ENCODE data around the gene C1QTNF3. TPM values are rescaled to one million over a fixed set of nuclear protein-coding genes. Genes with fewer than 3 reads are reported as not detected.

Gene C1QTNF3
- polyA plus RNA-seq, 1 donor, result 71.9 TPM

GRCh38 chr5:34001241-34001841 is 41.7 kb downstream of the C1QTNF3 start:
- DNase-seq, result peak; percentile 51

DNA sequence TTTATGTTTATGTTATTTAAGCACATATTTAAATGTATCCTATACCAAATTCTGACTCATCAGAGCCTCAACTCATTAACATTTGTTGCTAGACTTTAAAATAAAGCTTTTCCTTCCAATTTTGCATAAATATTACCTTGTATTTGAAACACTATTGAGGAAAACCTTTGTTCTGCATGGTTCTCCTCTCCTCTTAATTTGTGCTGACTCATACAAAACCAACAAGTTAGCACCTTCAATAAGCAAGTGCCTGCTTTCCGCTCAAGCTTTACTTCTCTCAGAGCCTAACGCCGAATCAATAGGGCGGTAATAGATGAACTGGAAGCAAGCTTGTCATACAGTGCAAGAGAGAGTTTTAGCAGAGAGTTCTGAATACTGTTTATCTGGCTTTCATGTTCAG is 43.0 kb downstream of the C1QTNF3 start:
- DNase-seq, result no peak

DNA sequence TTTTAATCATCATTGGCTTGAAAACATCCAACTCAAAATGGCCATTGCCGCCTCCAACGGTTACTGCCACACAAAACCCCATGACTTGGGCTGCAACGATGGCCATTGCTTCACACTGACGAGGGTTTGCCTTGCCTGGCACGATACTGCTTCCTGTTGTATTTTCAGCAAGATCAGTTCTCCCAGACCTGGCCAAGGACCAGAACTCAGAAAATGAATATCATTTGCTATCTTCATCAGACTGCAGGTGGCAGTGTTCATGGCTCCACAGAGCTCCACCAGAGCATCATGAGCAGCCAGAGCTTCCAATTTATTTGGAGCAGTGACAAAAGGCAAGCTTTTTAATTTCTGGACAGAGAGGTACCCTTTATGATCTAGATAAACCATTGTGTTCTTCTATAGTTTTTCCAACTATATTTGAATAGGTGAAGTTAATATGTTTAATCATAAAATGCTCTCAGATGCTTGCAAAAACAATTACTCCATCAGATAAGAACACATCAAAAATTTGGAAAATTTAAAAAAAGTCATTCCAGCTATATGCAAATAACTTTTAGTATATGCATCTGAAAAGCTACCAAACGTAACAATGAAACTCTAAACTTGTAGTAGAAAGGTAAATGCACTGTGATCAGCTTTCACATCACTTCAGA is 45.6 kb downstream of the C1QTNF3 start:
- peak; percentile 53 for DNase-seq

GRCh38 chr5:33995865-33996264 is 47.1 kb downstream of the C1QTNF3 start:
- DNase-seq, result no peak

GRCh38 chr5:33994845-33995244 is 48.2 kb downstream of the C1QTNF3 start:
- no peak for DNase-seq

DNA sequence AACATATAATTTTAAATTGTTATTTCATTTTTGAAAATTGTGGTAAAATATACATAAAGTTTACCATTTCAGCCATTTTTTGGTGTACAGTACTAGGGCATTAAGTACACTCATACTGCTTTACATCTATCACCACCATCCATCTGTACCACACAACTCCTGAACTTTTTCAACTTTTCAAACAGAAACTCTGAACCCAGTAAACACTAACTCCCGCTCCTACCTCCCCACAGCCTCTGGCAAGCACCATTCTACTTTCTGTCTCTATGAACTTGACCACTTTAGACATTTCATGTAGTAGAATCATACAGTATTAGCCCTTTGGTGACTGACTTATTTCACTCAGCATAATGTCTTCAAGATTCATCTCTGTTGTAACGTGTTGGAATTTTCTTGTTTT is 50.1 kb downstream of the C1QTNF3 start:
- DNase-seq, result no peak

DNA sequence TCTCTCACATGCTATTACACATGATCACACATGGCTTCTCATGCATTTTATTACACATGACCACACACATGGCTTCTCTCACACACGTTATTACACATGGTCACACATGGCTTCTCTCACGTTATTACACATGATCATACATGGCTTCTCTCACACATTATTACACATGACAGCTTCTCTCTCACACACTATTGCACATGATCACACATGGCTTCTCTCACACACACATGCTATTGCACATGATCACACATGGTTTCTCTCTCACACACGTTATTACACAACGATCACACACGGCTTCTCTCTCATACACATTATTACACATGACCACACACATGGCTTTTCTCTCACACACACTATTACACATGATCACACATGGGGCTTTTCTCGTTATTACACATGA is 57.6 kb downstream of the C1QTNF3 start:
- no peak for DNase-seq

GRCh38 chr5:33984671-33985124 is 58.3 kb downstream of the C1QTNF3 start, which contains the start of gene SLC45A2:
Gene SLC45A2, minus strand, starts transcription at chr5:33984693. Its CDS starts 110 bp downstream, at chr5:33984583.
- no peak for DNase-seq

DNA sequence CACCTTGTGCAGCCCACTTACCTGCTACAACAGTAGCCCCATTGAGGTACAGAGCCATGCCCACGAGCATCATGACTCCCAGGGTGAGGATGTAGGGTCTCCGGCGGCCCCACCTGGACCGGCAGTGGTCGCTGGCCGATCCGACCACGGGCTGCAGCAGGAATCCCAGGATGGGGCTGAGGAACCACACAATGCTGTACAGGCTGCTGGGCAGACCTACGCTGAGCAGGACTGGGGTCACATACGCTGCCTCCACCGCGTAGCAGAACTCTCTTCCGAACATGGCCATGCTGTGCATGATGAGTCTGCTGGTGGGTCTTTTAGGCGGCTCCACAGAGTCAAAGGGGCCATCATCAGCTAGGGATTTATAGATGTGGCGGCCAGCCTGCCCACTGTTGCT is 58.8 kb downstream of the C1QTNF3 start:
- no peak for DNase-seq

GRCh38 chr5:33981408-33982162 is 61.4 kb downstream of the C1QTNF3 start:
- DNase-seq, result no peak

DNA sequence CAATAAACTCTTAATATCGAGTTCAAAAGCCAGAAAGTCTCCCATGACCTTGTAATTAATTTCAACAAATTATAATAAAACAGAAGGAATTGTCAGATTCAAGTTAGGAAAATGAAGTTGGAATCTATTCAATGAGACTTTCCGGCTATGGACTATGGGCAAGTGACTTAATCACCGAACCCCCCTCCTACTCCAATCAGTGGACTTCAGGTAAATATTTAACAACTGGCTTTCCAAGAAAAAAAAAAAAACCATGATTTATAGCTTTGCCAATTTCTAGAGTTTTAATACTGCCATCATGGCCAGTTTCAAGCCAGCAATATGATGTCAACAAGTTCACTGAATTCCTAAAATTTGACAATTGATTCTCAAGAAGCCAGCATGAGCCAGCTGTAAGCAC is 63.0 kb downstream of the C1QTNF3 start:
- DNase-seq, result no peak

DNA sequence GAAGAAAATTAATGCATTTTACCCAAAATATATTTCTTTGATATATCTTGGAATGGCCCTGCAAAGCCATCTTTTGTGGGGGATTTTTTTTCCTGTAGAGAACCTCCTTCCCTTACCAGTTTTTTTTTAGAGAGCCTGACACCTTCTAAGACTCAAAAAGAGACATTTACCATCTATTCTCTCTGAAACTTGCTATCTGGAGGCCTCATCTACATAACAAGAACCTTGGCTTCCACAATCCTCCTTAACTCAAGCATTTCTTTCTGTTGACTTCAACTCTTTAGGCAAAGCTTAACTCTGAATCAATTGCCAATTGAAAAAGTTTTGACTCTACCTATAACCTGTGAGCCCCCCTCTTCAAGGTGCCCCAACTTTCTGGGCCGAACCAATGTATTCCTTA is 64.7 kb downstream of the C1QTNF3 start:
- no peak for DNase-seq

DNA sequence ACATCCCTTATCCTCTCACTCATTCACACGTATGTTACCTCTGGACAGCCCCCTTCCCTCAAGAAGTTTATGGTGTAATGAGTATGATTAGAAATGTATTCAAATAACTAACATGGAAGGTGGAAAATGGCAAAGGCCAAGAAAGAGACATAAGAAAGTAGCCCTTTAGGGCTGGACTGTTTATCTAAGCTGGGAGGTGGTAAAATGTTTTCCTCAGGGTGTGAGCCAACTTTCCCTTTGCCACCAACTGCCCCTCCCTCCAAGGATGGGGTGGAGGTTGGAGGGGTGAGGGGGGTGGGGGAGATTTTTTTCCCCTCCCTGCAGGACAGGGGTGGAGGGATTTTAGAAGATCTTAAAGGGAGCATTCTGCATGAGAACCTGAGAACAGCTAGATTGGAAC is 66.7 kb downstream of the C1QTNF3 start:
- no peak for DNase-seq

- DNase-seq, result peak; percentile 6
Observed at GRCh38 chr5:33975852-33976251, 67.2 kb downstream of the C1QTNF3 start.

GRCh38 chr5:33973271-33973670 is 69.7 kb downstream of the C1QTNF3 start:
- DNase-seq, result no peak

- DNase-seq, result peak; percentile 35
Observed at GRCh38 chr5:33969572-33970452, 73.2 kb downstream of the C1QTNF3 start.

DNA sequence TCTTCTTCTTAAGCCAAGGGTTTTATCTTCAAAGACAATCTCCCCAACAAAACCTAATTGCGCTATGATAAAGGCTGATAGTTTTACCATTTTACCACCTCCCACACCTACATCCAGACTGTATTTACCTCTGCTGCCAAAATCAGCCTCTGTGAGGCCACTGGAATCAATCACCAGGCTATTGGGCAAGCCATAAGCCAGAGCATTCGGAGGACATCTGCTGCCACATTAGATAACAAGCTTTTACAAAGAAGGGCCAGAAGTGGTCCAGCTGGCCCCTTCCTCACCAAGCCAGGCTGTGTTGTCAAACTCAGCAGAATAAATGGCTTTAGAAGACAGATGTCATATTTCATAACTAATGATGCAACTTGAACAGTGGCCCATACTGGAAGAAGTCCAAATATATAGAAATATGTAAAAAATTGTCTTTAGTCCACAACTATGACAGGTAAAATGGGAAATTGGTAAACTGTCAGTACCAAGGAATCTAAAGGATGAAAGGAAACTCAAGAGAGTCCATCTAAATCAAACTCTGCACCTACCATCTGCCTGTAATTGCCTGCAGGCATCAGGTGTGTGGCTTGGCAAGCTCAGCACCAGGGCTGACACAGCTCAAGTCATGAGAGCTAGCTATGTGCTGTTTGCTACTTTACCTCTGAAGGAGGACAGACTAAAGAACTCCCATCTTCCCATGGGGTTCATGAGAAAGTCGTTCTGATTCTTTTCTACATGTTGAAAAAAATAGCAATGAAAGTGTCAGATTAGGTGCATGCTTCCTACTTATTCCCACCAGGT is 74.6 kb downstream of the C1QTNF3 start:
- no peak for DNase-seq

Data from left kidney (tissue), 2 donors.